Mucosa of descending colon (tissue), 3 donors: ENCODE results near the gene LRCH3. TPM values are rescaled to one million over a fixed set of nuclear protein-coding genes. Genes with fewer than 3 reads are reported as not detected.
"Not testable (repeated sequence)": the region's sequence is repeated elsewhere in the genome, so short reads cannot be mapped to it uniquely, and the experiment has no call there.

ENCODE experiments used
- ATAC-seq: fragments of 200-7000 bp; cut with Tn5 transposase; one replicate; pipeline ENCODE4 v1.9.1; 2020; ENCODE audit warnings: mild to moderate bottlenecking, moderate library complexity
- DNase-seq, 3 donors: peaks; one replicate each; pipeline ENCODE4 v3.0.0-alpha.2; 2020
- H3K36me3 ChIP-seq: fragments of 200-600 bp; one replicate; pipeline ENCODE4 v1.8.0; 2021; ENCODE audit warnings: low read depth, mild to moderate bottlenecking
- H3K4me1 ChIP-seq: fragments of 200-600 bp; one replicate; pipeline ENCODE4 v1.8.0; 2021; ENCODE audit warnings: low read depth, mild to moderate bottlenecking
- H3K4me3 ChIP-seq: fragments of 200-600 bp; one replicate; pipeline ENCODE4 v1.8.0; 2021; ENCODE audit warnings: mild to moderate bottlenecking
- H3K9me3 ChIP-seq: fragments of 200-600 bp; one replicate; pipeline ENCODE4 v1.8.0; 2021; ENCODE audit warnings: mild to moderate bottlenecking
- intact Hi-C, 2 donors: fragments of 100-400 bp; cut with DNase I in 1 of 2; cut with micrococcal nuclease in 1 of 2; formaldehyde crosslinking; loops; one replicate each; pipeline versions ENCODE4 v1.11.0 to v1.11.1; 2022; cut with DNase I, micrococcal nuclease
- total RNA-seq, 3 donors: library from RNA; stranded (reverse); fragmentation: NEBNext Ultra II Directional in 2 of 3; extraction: Animal tissue kit (Norgen Biotek cat#: 25700) in 2 of 3; gene quantifications; one replicate each; pipeline versions ENCODE4 v1.2.1 to v1.2.4, GENCODE V29; 2021 to 2023
- TF ChIP-seq, protein P1 (sequence below): fragments of 200-600 bp; IDR thresholded peaks from one replicate; pipeline ENCODE4 v1.8.0; 2022; ENCODE audit warnings: antibody characterized with exemption, mild to moderate bottlenecking
- donor health status: DM: no; HTN: no; CAD: no; lungs with moderate emphysema.
- donor health status: DM: no; HTN: no; CAD: no.
- donor health status: DM: no; HTN: yes; CAD: no.

The LRCH3 gene
- total RNA-seq, 3 donors from 2014 or later: 33.3 to 57.6 (median 46.0) TPM

DNA sequence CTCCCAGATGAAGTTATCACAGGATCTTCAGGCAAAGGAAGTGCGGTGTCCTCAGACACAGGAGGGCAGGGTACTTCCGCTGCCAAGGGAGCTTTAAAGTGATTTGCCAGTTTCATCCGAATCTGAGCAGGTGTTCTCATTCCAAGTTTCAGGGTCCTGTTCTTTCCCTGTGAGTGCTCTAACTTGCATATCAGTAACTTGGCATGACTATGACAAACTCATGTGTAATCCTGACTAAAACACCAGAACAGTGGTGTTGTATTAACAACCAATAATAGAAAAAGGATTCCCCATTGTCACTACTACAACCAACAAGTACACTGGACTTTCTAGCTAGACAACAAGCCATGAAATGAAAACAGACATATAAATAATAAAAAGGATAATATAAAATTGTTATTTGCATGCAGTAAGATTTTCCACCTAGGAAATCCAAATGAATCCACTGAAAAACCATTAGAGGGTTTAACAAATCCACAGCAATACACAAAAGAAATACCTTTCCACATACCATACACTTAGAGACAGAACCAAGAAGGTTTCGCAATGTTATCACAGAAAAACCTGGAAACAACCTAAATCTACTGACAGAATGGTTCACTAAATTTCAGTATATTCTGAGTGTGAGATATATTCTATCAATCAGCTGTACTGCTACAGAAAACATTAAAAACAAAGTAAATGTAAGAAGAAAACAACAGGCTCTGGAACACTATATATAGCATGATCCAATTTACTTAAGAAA lies 118.1 kb downstream of the LRCH3 start:
- Histone ChIP-seq H3K36me3 (no peaks in the 10 kb centered on the region), H3K4me3 (no peak overlapping the region), H3K4me1 (peaks cover 7% of the 10 kb centered on the region), H3K9me3 (no peaks in the 10 kb centered on the region)
- DNase-seq: no peak
- TF ChIP-seq, protein P1, sequence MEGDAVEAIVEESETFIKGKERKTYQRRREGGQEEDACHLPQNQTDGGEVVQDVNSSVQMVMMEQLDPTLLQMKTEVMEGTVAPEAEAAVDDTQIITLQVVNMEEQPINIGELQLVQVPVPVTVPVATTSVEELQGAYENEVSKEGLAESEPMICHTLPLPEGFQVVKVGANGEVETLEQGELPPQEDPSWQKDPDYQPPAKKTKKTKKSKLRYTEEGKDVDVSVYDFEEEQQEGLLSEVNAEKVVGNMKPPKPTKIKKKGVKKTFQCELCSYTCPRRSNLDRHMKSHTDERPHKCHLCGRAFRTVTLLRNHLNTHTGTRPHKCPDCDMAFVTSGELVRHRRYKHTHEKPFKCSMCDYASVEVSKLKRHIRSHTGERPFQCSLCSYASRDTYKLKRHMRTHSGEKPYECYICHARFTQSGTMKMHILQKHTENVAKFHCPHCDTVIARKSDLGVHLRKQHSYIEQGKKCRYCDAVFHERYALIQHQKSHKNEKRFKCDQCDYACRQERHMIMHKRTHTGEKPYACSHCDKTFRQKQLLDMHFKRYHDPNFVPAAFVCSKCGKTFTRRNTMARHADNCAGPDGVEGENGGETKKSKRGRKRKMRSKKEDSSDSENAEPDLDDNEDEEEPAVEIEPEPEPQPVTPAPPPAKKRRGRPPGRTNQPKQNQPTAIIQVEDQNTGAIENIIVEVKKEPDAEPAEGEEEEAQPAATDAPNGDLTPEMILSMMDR: no peak
- ATAC-seq: no peak
- intact Hi-C loops: no loop called here

DNA sequence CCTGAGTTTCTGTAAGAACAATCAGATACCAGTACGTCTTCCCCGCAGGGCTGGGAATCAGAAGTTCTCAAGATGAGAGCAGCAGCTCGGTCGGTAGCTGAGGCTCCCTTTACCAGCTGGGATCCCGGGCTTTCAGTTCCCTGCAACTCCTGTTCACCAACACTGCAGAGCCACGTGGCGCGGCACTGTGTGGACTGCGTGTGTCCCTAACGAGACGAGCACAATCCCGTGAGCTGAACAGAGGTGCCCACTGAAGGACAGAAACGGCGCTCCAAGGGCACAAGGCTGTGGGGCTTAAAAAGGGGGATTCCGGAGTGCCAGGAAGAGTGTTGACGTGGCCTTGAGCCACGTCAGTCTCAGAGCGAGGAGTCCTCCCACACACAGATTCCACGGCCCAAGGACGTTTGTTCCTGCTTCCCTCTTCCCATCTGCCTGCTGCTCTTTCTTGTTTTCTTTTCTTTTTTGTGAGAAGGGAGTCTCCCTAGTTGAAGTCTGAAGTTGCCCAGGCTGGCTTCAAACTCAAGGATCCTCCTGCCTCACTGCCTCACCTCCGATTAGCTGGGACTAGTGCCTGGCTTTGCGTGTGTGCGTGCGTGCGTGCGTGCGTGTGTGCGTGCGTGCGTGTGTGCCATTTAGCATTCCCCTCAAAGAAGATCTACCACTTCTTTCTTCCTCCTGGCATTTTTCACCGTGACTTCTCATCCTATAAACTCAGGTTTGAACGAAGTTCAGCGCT lies 121.9 kb downstream of the LRCH3 start:
- Histone ChIP-seq H3K4me3 (no peak overlapping the region), H3K36me3 (no peaks in the 10 kb centered on the region), H3K9me3 (no peaks in the 10 kb centered on the region), H3K4me1 (no peaks in the 10 kb centered on the region)
- TF ChIP-seq, protein P1: no peak
- ATAC-seq (peak; percentile 9), DNase-seq (no peak)
- intact Hi-C loops: no loop called here

DNA sequence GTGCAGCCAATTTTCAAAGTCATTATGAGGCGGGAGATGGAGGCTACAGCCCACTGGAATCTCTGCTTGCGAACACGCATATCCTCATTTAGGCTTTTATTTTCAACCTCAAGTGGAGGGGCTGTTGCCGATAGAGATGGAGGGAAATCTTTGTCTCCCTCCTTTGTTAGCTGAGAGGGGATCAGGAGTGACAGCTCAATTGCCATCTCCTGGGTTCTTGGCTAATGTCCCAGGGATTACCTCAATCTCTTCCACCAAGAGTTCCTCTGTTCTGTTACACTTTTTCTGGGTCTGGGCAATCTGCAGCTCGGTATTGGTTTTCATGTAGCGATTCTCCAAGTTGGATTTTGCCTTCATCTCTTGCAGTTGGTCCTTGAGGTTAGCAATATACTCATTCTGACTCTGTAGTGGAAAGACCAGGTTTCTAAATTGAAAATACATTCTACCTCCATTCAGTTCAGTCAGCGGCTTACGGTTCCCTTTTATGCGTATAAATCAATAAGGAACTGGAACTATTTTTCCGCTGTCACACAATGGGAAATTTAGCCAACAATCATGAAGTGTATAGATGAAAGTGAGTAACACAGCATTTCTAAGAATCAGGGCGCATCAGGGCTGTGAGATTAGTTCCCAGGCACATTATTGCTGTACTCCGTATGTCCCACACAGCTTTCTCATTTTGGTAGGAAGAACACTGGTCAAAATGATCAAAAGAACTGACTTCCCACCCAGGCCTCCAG lies 122.8 kb downstream of the LRCH3 start:
- Histone ChIP-seq H3K4me1 (no peaks in the 10 kb centered on the region), H3K36me3 (no peaks in the 10 kb centered on the region), H3K9me3 (no peaks in the 10 kb centered on the region), H3K4me3 (no peak overlapping the region)
- TF ChIP-seq, protein P1: no peak
- no peak for DNase-seq
- intact Hi-C loops: no loop called here
- no peak for ATAC-seq

DNA sequence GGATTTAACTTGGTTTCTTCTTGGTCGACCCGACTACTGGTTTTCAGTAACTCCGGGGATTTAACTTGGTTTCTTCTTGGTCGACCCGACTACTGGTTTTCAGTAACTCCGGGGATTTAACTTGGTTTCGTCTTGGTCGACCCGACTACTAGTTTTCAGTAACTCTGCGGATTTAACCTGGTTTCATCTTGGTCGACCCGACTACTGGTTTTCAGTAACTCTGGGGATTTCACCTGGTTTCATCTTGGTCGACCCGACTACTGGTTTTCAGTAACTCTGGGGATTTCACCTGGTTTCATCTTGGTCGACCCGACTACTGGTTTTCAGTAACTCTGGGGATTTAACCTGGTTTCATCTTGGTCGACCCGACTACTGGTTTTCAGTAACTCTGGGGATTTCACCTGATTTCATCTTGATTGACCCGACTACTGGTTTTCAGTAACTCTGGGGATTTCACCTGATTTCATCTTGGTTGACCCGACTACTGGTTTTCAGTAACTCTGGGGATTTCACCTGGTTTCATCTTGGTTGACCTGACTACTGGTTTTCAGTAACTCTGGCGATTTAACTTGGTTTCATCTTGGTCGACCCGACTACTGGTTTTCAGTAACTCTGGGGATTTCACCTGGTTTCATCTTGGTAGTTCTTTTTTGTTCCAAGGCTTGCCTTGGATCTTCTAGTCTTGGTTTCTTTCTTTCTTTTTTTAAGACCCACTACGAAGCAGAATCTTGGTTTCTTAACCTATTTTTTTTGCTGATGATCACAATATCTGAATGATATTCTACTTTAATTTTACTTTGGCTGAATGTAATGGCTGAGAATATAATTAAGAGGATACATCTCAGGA lies 130.6 kb downstream of the LRCH3 start:
- H3K36me3 ChIP-seq, DNase-seq, H3K9me3 ChIP-seq, ATAC-seq, intact Hi-C loops, H3K4me1 ChIP-seq, H3K4me3 ChIP-seq: not testable (repeated sequence)

DNA sequence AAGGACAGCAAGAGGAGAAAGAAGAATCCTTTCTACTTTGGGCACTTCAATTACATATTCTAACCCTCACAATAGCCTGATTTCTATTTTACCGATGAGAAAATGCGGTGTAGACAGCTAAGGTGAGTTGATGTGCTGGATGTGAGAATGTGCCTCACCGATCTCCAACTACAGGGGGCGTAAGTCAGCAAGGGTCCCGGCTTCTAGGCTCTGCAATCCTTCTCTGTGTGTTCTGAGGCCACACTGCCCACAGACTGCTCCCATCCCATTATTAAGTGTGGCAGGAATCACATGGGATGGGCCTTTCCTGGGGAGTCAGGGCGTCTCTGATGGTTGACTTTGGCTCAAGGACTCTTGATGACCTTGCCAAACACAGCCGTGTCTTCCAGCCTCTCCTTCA lies 135.4 kb downstream of the LRCH3 start:
- TF ChIP-seq, protein P1: no peak
- no peaks in the 10 kb centered on the region for H3K36me3 ChIP-seq

DNA sequence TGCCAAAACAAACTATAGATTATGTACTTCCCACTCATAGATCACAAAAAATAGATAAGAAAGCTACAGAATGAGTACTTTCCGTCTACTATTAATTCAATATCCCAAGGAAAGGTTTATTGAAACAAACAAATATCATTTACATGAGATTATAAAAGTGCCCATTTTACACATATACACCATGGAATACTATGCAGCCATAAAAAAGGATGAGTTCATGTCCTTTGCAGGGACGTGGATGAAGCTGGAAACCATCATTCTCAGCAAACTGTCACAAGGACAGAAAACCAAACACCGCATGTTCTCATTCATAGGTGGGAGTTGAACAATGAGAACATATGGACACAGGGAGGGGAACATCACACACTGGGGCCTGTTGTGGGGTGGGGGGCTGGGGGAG lies 136.5 kb downstream of the LRCH3 start:
- intact Hi-C loops, DNase-seq, ATAC-seq, H3K36me3 ChIP-seq, H3K9me3 ChIP-seq, H3K4me1 ChIP-seq, H3K4me3 ChIP-seq: not testable (repeated sequence)

More for the DNA sequence above, 135.4 kb downstream of the LRCH3 start:
- DNase-seq (no peak), ATAC-seq (no peak)
- no peaks in the 10 kb centered on the region for H3K4me1 ChIP-seq
- H3K9me3 ChIP-seq: no peaks in the 10 kb centered on the region
- intact Hi-C loops: no loop called here
- no peak overlapping the region for H3K4me3 ChIP-seq
